GM12878 (cell line): ENCODE data around the gene WWC2. TPM values are rescaled to one million over a fixed set of nuclear protein-coding genes. Genes with fewer than 3 reads are reported as not detected.

Experiments used
- ATAC-seq: fragments of 200-7000 bp; cut with Tn5 transposase; 3 replicates; pipeline ENCODE4 v1.9.1; 2020; ENCODE audit warnings: mild to moderate bottlenecking, moderate library complexity
- BruUV-seq: library from RNA; stranded (reverse); fragments of 400-500 nt; replicated peaks from 2 replicates; lab custom pipeline; 2021; lab: Mats Ljungman, UMichigan
- CTCF ChIA-PET: fragments of 300-600 bp; sonication (Branson Sonifier 250); formaldehyde crosslinking; extraction: SDS; loops from one replicate; lab custom pipeline; 2021; ENCODE audit warnings: inconsistent platforms; lab: Yijun Ruan, JAX
- POLR2A ChIA-PET: fragments of 350-600 bp; formaldehyde crosslinking; extraction: SDS; loops from one replicate; lab custom pipeline; 2021; ENCODE audit warnings: inconsistent platforms; lab: Charles Lee
- RAD21 ChIA-PET: fragments of 300-600 bp; sonication (Branson Sonifier 250); formaldehyde crosslinking; loops from one replicate; lab custom pipeline; 2023; ENCODE audit warnings: antibody characterized with exemption; ENCODE audit not compliant: unreplicated experiment; lab: Charles Lee
- SMC1A ChIA-PET: fragments of 300-600 bp; sonication (Branson Sonifier 250); formaldehyde crosslinking; loops from one replicate; lab custom pipeline; 2023; ENCODE audit not compliant: unreplicated experiment, uncharacterized antibody; lab: Charles Lee
- DNase-seq: peaks from one replicate; pipeline ENCODE4 v3.0.0-alpha.2; 2011; ENCODE audit warnings: low read depth, low spot score
- FAIRE-seq: peaks from 3 replicates; lab custom pipeline; 2011; peaks lifted over from hg19 to GRCh38; lab: Jason Lieb, UNC
- H2AFZ ChIP-seq: 2 replicates; pipeline ENCODE4 v1.6.0; 2011; ENCODE audit warnings: low read depth, low read length, control low read depth; ENCODE audit not compliant: control insufficient read depth
- H3K27ac ChIP-seq: 2 replicates; pipeline ENCODE4 v1.5.1; 2011; ENCODE audit warnings: control low read depth; ENCODE audit not compliant: control insufficient read depth, insufficient read depth
- H3K27me3 ChIP-seq, 2 experiments: replicated peaks in 1 of 2; 2 replicates each; pipeline versions ENCODE4 v1.6.0 to v1.6.1; 2011; ENCODE audit warnings: low read length in 1 of 2; ENCODE audit not compliant: control insufficient read depth in 2 of 2, insufficient read depth in 2 of 2
- H3K36me3 ChIP-seq, 2 experiments: 2 replicates each; pipeline ENCODE4 v1.5.1; 2011; ENCODE audit warnings: low read length in 1 of 2; ENCODE audit not compliant: control insufficient read depth in 2 of 2, insufficient read depth in 2 of 2
- H3K4me1 ChIP-seq: 2 replicates; pipeline ENCODE4 v1.6.1; 2011; ENCODE audit warnings: mild to moderate bottlenecking, low read length, moderate library complexity, mixed read lengths; ENCODE audit not compliant: control insufficient read depth, insufficient read depth
- H3K4me2 ChIP-seq: 2 replicates; pipeline ENCODE4 v1.6.0; 2011; ENCODE audit warnings: control low read depth; ENCODE audit not compliant: control insufficient read depth, insufficient read depth
- H3K4me3 ChIP-seq: fragments of 200-600 bp; sonication (generic); 2 replicates; pipeline ENCODE4 v1.5.1; 2016
- H3K79me2 ChIP-seq: 2 replicates; pipeline ENCODE4 v1.6.0; 2011; ENCODE audit warnings: low read length; ENCODE audit not compliant: control insufficient read depth, insufficient read depth
- H3K9ac ChIP-seq: 2 replicates; pipeline ENCODE4 v1.8.0; 2011; ENCODE audit warnings: low read length, control low read depth, mixed read lengths; ENCODE audit not compliant: control insufficient read depth, insufficient read depth
- H3K9me3 ChIP-seq: replicated peaks from 3 replicates; pipeline ENCODE4 v1.5.1; 2011; ENCODE audit warnings: mild to moderate bottlenecking, low read length; ENCODE audit not compliant: control insufficient read depth, insufficient read depth
- H4K20me1 ChIP-seq: 2 replicates; pipeline ENCODE4 v1.6.0; 2011; ENCODE audit not compliant: control insufficient read depth, insufficient read depth
- CBFB ChIP-seq: IDR thresholded peaks from 2 replicates; pipeline ENCODE4 v1.6.1; 2016; ENCODE audit warnings: antibody characterized with exemption, low read depth
- NR2C1 ChIP-seq: fragments of 450-650 bp; IDR thresholded peaks from 2 replicates; pipeline ENCODE4 v1.6.1; 2017; ENCODE audit warnings: antibody characterized with exemption, mild to moderate bottlenecking, moderate library complexity
- RELA ChIP-seq: fragments of 450-650 bp; IDR thresholded peaks from 2 replicates; pipeline ENCODE4 v1.8.0; 2014; ENCODE audit warnings: borderline replicate concordance; ENCODE audit not compliant: partially characterized antibody
- WGBS: methylation state at CpG from one replicate; pipeline ENCODE4 v1.1.6; 2016; ENCODE audit warnings: low lambda C conversion rate; ENCODE audit not compliant: insufficient replicate concordance, insufficient coverage; ENCODE audit errors: missing lambda C conversion rate; 5-methylcytosine and 5-hydroxymethylcytosine counted together
- in situ Hi-C: fragments of 300-500 bp; cut with MboI; formaldehyde crosslinking; loops from 9 replicates; pipeline ENCODE4 v1.14.3; 2018; ENCODE audit warnings: mixed read lengths
- intact Hi-C: fragments of 100-400 bp; cut with micrococcal nuclease; formaldehyde crosslinking; loops from one replicate; pipeline ENCODE4 v1.14.2; 2022; ENCODE audit not compliant: unreplicated experiment
- polyA plus RNA-seq, 11 experiments: library from polyadenylated mRNA; depleted of rRNA in 4 of 11; unstranded in 6 of 11; stranded (reverse) in 5 of 11; fragments of >200 nt; fragmentation: Nextera tagmentation in 4 of 11; fragmentation: Illumina TruSeq in 1 of 11; extraction: Ambion mirVana in 4 of 11; extraction: Trizol in 1 of 11; gene quantifications; 1 replicate in 1 of 11; 2 replicates in 10 of 11; pipeline versions ENCODE4 v1.2.1 to v1.2.3, GENCODE V29; 2011 to 2016; ENCODE audit warnings: inconsistent platforms in 2 of 11, missing spikeins in 2 of 11, low read depth in 1 of 11
- total RNA-seq, 4 experiments: library from RNA; depleted of rRNA in 3 of 4; stranded (reverse); fragments of >200 nt in 3 of 4; fragmentation: Illumina TruSeq in 1 of 4; extraction: Trizol in 1 of 4; gene quantifications; 2 replicates each; pipeline versions ENCODE4 v1.2.1 to v1.2.3, GENCODE V29; 2013 to 2021
- TF ChIP-seq, protein P1 (sequence below): fragments of 450-650 bp; IDR thresholded peaks from 2 replicates; pipeline ENCODE4 v1.6.1; 2018; ENCODE audit warnings: mild to moderate bottlenecking, low read depth, moderate library complexity; ENCODE audit not compliant: partially characterized antibody
- TF ChIP-seq, protein P2 (sequence below): IDR thresholded peaks from 2 replicates; pipeline ENCODE4 v1.6.1; 2011; ENCODE audit warnings: mild to moderate bottlenecking, low read depth, low read length, moderate library complexity; ENCODE audit not compliant: insufficient replicate concordance
- TF ChIP-seq, protein P3 (sequence below), 3 experiments: IDR thresholded peaks in 2 of 3; conservative IDR thresholded peaks in 1 of 3; 2 replicates each; pipeline ENCODE4 v1.5.1; 2011; ENCODE audit warnings: low read depth in 3 of 3, low read length in 3 of 3, mild to moderate bottlenecking in 3 of 3, control low read depth in 2 of 3, moderate library complexity in 2 of 3, inconsistent platforms in 1 of 3, mixed read lengths in 1 of 3; ENCODE audit not compliant: control insufficient read depth in 2 of 3, insufficient read depth in 1 of 3; ENCODE audit errors: extremely low read depth in 1 of 3
- TF ChIP-seq, protein P4 (sequence below): fragments of 450-650 bp; IDR thresholded peaks from 2 replicates; pipeline ENCODE4 v1.6.1; 2016; ENCODE audit warnings: mild to moderate bottlenecking, moderate library complexity, borderline replicate concordance
- TF ChIP-seq, protein P5 (sequence below): fragments of 450-650 bp; IDR thresholded peaks from 2 replicates; pipeline ENCODE4 v1.6.1; 2016; ENCODE audit warnings: mild to moderate bottlenecking

Gene WWC2
- total and polyA plus RNA-seq, 10 of the 15 experiments (the other 5 are each of a cell fraction or from before 2014, with no cell fraction given), result 0.02 to 0.72 (median 0.06) TPM; not detected in 3

DNA sequence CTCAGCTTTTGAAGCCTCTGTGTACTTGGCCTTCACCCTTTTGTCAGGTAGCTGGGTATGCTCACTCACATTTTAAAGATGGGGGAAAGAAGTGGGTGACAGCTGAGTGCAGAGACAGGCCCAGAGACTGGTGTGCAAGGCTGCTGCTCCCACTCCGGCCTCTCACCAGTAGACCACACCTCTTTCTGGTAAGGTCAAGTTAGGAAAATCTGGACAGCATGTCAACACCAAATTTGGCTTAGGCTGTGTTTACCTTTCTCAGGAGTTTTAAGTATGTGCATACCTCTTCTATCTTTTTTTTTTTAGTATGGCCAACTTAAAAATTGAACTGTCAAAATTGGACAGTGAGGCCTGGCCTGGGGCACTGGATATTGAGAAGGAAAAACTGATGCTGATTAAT lies 154.4 kb downstream of the WWC2 start (continued):
- TF ChIP-seq, protein P1, sequence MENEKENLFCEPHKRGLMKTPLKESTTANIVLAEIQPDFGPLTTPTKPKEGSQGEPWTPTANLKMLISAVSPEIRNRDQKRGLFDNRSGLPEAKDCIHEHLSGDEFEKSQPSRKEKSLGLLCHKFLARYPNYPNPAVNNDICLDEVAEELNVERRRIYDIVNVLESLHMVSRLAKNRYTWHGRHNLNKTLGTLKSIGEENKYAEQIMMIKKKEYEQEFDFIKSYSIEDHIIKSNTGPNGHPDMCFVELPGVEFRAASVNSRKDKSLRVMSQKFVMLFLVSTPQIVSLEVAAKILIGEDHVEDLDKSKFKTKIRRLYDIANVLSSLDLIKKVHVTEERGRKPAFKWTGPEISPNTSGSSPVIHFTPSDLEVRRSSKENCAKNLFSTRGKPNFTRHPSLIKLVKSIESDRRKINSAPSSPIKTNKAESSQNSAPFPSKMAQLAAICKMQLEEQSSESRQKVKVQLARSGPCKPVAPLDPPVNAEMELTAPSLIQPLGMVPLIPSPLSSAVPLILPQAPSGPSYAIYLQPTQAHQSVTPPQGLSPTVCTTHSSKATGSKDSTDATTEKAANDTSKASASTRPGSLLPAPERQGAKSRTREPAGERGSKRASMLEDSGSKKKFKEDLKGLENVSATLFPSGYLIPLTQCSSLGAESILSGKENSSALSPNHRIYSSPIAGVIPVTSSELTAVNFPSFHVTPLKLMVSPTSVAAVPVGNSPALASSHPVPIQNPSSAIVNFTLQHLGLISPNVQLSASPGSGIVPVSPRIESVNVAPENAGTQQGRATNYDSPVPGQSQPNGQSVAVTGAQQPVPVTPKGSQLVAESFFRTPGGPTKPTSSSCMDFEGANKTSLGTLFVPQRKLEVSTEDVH, result no peak
- TF ChIP-seq, protein P2, sequence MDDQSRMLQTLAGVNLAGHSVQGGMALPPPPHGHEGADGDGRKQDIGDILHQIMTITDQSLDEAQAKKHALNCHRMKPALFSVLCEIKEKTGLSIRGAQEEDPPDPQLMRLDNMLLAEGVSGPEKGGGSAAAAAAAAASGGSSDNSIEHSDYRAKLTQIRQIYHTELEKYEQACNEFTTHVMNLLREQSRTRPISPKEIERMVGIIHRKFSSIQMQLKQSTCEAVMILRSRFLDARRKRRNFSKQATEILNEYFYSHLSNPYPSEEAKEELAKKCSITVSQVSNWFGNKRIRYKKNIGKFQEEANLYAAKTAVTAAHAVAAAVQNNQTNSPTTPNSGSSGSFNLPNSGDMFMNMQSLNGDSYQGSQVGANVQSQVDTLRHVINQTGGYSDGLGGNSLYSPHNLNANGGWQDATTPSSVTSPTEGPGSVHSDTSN, result no peak
- TF ChIP-seq, protein P3, sequence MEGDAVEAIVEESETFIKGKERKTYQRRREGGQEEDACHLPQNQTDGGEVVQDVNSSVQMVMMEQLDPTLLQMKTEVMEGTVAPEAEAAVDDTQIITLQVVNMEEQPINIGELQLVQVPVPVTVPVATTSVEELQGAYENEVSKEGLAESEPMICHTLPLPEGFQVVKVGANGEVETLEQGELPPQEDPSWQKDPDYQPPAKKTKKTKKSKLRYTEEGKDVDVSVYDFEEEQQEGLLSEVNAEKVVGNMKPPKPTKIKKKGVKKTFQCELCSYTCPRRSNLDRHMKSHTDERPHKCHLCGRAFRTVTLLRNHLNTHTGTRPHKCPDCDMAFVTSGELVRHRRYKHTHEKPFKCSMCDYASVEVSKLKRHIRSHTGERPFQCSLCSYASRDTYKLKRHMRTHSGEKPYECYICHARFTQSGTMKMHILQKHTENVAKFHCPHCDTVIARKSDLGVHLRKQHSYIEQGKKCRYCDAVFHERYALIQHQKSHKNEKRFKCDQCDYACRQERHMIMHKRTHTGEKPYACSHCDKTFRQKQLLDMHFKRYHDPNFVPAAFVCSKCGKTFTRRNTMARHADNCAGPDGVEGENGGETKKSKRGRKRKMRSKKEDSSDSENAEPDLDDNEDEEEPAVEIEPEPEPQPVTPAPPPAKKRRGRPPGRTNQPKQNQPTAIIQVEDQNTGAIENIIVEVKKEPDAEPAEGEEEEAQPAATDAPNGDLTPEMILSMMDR (IDR thresholded peaks at IDR 0.05 in 2 of 3, conservative IDR thresholded peaks at IDR 0.05 in 1 of 3; ENCODE audit: control insufficient read depth in 2 of 3, extremely low read depth in 1 of 3, insufficient read depth in 1 of 3, low read depth in 3 of 3, low read length in 3 of 3), result no peak
- TF ChIP-seq, all 136 proteins: peak for 0

DNA sequence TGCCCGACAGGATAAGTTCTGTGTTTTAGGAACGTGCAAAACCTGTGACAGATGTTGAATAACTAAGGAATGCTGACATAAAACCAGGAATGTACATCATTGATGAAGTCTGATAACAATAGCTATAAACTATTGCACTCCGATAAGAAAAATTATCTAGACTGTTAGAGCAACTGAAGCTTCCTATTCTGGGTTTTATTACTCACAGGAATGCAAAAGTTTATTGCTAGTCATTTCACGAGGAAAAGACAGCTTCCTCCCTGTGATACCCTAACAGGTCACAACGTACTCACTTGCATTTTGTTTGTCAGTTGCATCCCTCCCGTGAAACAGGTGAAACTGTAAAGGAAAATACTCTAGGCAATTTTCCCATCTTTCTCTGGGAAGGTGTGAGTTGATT lies 155.1 kb downstream of the WWC2 start:
- Histone ChIP-seq H3K36me3 (no peaks in the 10 kb centered on the region), H3K4me2 (no peak overlapping the region), H4K20me1 (no peaks in the 10 kb centered on the region), H3K27ac (no peak overlapping the region), H3K4me1 (no peaks in the 10 kb centered on the region), H3K4me3 (no peak overlapping the region), H3K79me2 (no peaks in the 10 kb centered on the region), H3K27me3 (peaks cover 0 to 2% of the 10 kb centered on the region in 2 experiments; a peak in 2 of 4 replicates), H3K9me3 (no peaks in the 10 kb centered on the region), H3K9ac (no peak overlapping the region), H2AFZ (no peak overlapping the region)
- in situ Hi-C loops (loop anchor here (5.0 kb wide), 1 partner anchor 317 kb away; no protein-coding TSS in a partner anchor), intact Hi-C loops (loop anchor here (10.0 kb wide), 1 partner anchor 779 kb away; no protein-coding TSS in a partner anchor)
- 26% methylated on average over 6 of the region's 6 CpGs for WGBS
- ChIA-PET CTCF (interaction anchor here (1.2 to 10.7 kb wide), 6 partner anchors 9 to 330 kb away, joined by 3 to 159 read pairs (median 9); no protein-coding TSS in a partner anchor), RAD21 (interaction anchor here (0.6 to 1.0 kb wide), 2 partner anchors 180 to 1201 kb away, joined by 3 read pairs; no protein-coding TSS in a partner anchor), POLR2A (no interaction called here), SMC1A (interaction anchor here (1.0 to 1.5 kb wide), 4 partner anchors 8 to 316 kb away, joined by 3 to 5 read pairs (median 4); no protein-coding TSS in a partner anchor)
- FAIRE-seq (no peak), ATAC-seq (no peak), DNase-seq (no peak)
- BruUV-seq, result no TSS peak
- TF ChIP-seq RELA (no peak), CBFB (no peak), NR2C1 (no peak)
- TF ChIP-seq, protein P4, sequence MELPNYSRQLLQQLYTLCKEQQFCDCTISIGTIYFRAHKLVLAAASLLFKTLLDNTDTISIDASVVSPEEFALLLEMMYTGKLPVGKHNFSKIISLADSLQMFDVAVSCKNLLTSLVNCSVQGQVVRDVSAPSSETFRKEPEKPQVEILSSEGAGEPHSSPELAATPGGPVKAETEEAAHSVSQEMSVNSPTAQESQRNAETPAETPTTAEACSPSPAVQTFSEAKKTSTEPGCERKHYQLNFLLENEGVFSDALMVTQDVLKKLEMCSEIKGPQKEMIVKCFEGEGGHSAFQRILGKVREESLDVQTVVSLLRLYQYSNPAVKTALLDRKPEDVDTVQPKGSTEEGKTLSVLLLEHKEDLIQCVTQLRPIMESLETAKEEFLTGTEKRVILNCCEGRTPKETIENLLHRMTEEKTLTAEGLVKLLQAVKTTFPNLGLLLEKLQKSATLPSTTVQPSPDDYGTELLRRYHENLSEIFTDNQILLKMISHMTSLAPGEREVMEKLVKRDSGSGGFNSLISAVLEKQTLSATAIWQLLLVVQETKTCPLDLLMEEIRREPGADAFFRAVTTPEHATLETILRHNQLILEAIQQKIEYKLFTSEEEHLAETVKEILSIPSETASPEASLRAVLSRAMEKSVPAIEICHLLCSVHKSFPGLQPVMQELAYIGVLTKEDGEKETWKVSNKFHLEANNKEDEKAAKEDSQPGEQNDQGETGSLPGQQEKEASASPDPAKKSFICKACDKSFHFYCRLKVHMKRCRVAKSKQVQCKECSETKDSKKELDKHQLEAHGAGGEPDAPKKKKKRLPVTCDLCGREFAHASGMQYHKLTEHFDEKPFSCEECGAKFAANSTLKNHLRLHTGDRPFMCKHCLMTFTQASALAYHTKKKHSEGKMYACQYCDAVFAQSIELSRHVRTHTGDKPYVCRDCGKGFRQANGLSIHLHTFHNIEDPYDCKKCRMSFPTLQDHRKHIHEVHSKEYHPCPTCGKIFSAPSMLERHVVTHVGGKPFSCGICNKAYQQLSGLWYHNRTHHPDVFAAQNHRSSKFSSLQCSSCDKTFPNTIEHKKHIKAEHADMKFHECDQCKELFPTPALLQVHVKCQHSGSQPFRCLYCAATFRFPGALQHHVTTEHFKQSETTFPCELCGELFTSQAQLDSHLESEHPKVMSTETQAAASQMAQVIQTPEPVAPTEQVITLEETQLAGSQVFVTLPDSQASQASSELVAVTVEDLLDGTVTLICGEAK, result no peak
- TF ChIP-seq, protein P5, sequence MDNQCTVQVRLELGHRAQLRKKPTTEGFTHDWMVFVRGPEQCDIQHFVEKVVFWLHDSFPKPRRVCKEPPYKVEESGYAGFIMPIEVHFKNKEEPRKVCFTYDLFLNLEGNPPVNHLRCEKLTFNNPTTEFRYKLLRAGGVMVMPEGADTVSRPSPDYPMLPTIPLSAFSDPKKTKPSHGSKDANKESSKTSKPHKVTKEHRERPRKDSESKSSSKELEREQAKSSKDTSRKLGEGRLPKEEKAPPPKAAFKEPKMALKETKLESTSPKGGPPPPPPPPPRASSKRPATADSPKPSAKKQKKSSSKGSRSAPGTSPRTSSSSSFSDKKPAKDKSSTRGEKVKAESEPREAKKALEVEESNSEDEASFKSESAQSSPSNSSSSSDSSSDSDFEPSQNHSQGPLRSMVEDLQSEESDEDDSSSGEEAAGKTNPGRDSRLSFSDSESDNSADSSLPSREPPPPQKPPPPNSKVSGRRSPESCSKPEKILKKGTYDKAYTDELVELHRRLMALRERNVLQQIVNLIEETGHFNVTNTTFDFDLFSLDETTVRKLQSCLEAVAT, result no peak
